WTC11 (cell line): ENCODE data around the gene TMTC2.

Source experiments
- ATF2 ChIP-seq: sonication (generic); formaldehyde crosslinking; IDR thresholded peaks from 2 replicates; pipeline ENCODE4 v1.8.1; 2022; ENCODE audit warnings: low read depth, missing genetic modification reagents, borderline replicate concordance
- ATF3 ChIP-seq: sonication (generic); formaldehyde crosslinking; conservative IDR thresholded peaks from 2 replicates; pipeline ENCODE4 v1.8.1; 2022; ENCODE audit warnings: mild to moderate bottlenecking, missing genetic modification reagents
- CBFB ChIP-seq: sonication (generic); formaldehyde crosslinking; IDR thresholded peaks from 2 replicates; pipeline ENCODE4 v1.8.1; 2022; ENCODE audit warnings: mild to moderate bottlenecking, low read depth, missing genetic modification reagents
- CDX4 ChIP-seq: fragments of 250-450 bp; sonication (Bioruptor Pico); IDR thresholded peaks from 2 replicates; pipeline ENCODE4 v1.9.0; 2021; ENCODE audit warnings: moderate library complexity, mild to moderate bottlenecking, inconsistent platforms, borderline replicate concordance
- CTCF ChIP-seq: fragments of 200-600 bp; IDR thresholded peaks from 2 replicates; pipeline ENCODE4 v1.8.0; 2022; ENCODE audit warnings: antibody characterized with exemption
- FOXK1 ChIP-seq: sonication (generic); formaldehyde crosslinking; IDR thresholded peaks from 2 replicates; pipeline ENCODE4 v1.8.0; 2022; ENCODE audit warnings: mild to moderate bottlenecking, moderate library complexity, missing genetic modification reagents
- FOXP1 ChIP-seq: sonication (generic); formaldehyde crosslinking; IDR thresholded peaks from 2 replicates; pipeline ENCODE4 v1.8.0; 2022; ENCODE audit warnings: missing genetic modification reagents, mild to moderate bottlenecking, moderate library complexity, borderline replicate concordance
- MAX ChIP-seq: sonication (generic); formaldehyde crosslinking; IDR thresholded peaks from 2 replicates; pipeline ENCODE4 v1.8.0; 2022; ENCODE audit warnings: mild to moderate bottlenecking, missing genetic modification reagents
- NFE2L1 ChIP-seq: sonication (generic); formaldehyde crosslinking; IDR thresholded peaks from 2 replicates; pipeline ENCODE4 v1.8.1; 2023; ENCODE audit warnings: missing genetic modification reagents
- NR3C1 ChIP-seq: sonication (generic); formaldehyde crosslinking; conservative IDR thresholded peaks from 2 replicates; pipeline ENCODE4 v1.8.1; 2023; ENCODE audit warnings: low read depth, mild to moderate bottlenecking, missing genetic modification reagents
- ZBTB43 ChIP-seq: sonication (generic); formaldehyde crosslinking; IDR thresholded peaks from 2 replicates; pipeline ENCODE4 v1.8.1; 2023; ENCODE audit warnings: mild to moderate bottlenecking, missing genetic modification reagents

GRCh38 chr12:82818271-82819035 lies 131.7 kb downstream of the TMTC2 start:
- TF ChIP-seq CTCF (no peak), FOXP1 (no peak), CDX4 (CRISPR knock-in tag) (no peak), ZBTB43 (no peak), MAX (CRISPR knock-in tag) (no peak), CBFB (CRISPR knock-in tag) (no peak), ATF2 (CRISPR knock-in tag) (no peak), NR3C1 (CRISPR knock-in tag) (no peak), ATF3 (no peak), FOXK1 (CRISPR knock-in tag) (no peak), NFE2L1 (CRISPR knock-in tag) (no peak)
